NCI-H187 treated with DMSO at 0.1 percent for 48 hours (cell line): ENCODE results near the gene CCDC88A.
"Not testable (repeated sequence)": the region's sequence is repeated elsewhere in the genome, so short reads cannot be mapped to it uniquely, and the experiment has no call there.

Experiments used
- DNase-seq: peaks from one replicate; lab custom pipeline; 2025; lab: John Stamatoyannopoulos, UW

CCDC88A gene

GRCh38 chr2:55301277-55301676 lies 118.4 kb downstream of the CCDC88A start:
- no peak for DNase-seq

- DNase-seq, result no peak
Measured at GRCh38 chr2:55296393-55296792, 123.3 kb downstream of the CCDC88A start.

GRCh38 chr2:55283083-55283482 lies 136.6 kb downstream of the CCDC88A start:
- no peak for DNase-seq

GRCh38 chr2:55282110-55282917 lies 137.3 kb downstream of the CCDC88A start:
- DNase-seq, result peak; percentile 64

- not testable (repeated sequence) for DNase-seq
Measured at GRCh38 chr2:55280851-55281546, 138.7 kb downstream of the CCDC88A start.

- DNase-seq, result not testable (repeated sequence)
Measured at GRCh38 chr2:55279859-55280424, 139.7 kb downstream of the CCDC88A start.

- DNase-seq, result peak; percentile 33
Measured at GRCh38 chr2:55279214-55279835, 140.3 kb downstream of the CCDC88A start.

- DNase-seq, result no peak
Measured at GRCh38 chr2:55277310-55277709, 142.3 kb downstream of the CCDC88A start.

- not testable (repeated sequence) for DNase-seq
Measured at GRCh38 chr2:55274346-55274745, 145.3 kb downstream of the CCDC88A start.

- no peak for DNase-seq
Measured at GRCh38 chr2:55269645-55269990, 150.0 kb downstream of the CCDC88A start.

- peak; percentile 77 for DNase-seq
Measured at GRCh38 chr2:55268907-55269644, 150.6 kb downstream of the CCDC88A start, which contains the start of gene MTIF2. Gene MTIF2, minus strand, starts transcription at chr2:55269231. Its CDS starts 5,373 bp downstream, at chr2:55263858.

GRCh38 chr2:55268288-55268906 lies 151.3 kb downstream of the CCDC88A start:
- no peak for DNase-seq

- DNase-seq, result not testable (repeated sequence)
Measured at GRCh38 chr2:55259586-55259985, 160.1 kb downstream of the CCDC88A start.

- DNase-seq, result no peak
Measured at GRCh38 chr2:55252832-55253231, 166.8 kb downstream of the CCDC88A start.

- no peak for DNase-seq
Measured at GRCh38 chr2:55247025-55247424, 172.6 kb downstream of the CCDC88A start.

- no peak for DNase-seq
Measured at GRCh38 chr2:55245411-55245810, 174.2 kb downstream of the CCDC88A start.

- DNase-seq, result no peak
Measured at GRCh38 chr2:55242617-55243016, 177.0 kb downstream of the CCDC88A start.

- not testable (repeated sequence) for DNase-seq
Measured at GRCh38 chr2:55241582-55241981, 178.1 kb downstream of the CCDC88A start.

GRCh38 chr2:55239656-55240222 lies 179.9 kb downstream of the CCDC88A start:
- DNase-seq, result no peak
